Endodermal cell (in vitro differentiated cells): ENCODE measurements around the gene ANKZF1. TPM values are rescaled to one million over a fixed set of nuclear protein-coding genes. Genes with fewer than 3 reads are reported as not detected.

Experiments
- DNase-seq: peaks from one replicate; pipeline ENCODE4 v3.0.0-alpha.2; 2017
- H3K27ac ChIP-seq: 2 replicates; pipeline ENCODE4 v1.5.1; 2013; ENCODE audit warnings: mild to moderate bottlenecking, low read depth, low read length, moderate library complexity
- H3K27me3 ChIP-seq: 2 replicates; pipeline ENCODE4 v1.6.1; 2013; ENCODE audit warnings: mild to moderate bottlenecking, low read length, moderate library complexity; ENCODE audit not compliant: insufficient read depth, control insufficient read depth, poor library complexity, severe bottlenecking
- H3K36me3 ChIP-seq: 2 replicates; pipeline ENCODE4 v1.7.0; 2013; ENCODE audit warnings: mild to moderate bottlenecking, low read length, moderate library complexity; ENCODE audit not compliant: control insufficient read depth, insufficient read depth
- H3K4me1 ChIP-seq: one replicate; pipeline ENCODE4 v1.7.0; 2013; ENCODE audit warnings: low read length; ENCODE audit not compliant: control insufficient read depth, insufficient read depth
- H3K4me3 ChIP-seq: 2 replicates; pipeline ENCODE4 v1.5.1; 2013; ENCODE audit warnings: mild to moderate bottlenecking, low read length, moderate library complexity
- H3K9ac ChIP-seq: 2 replicates; pipeline ENCODE4 v1.6.1; 2013; ENCODE audit warnings: mild to moderate bottlenecking, low read length, moderate library complexity; ENCODE audit not compliant: poor library complexity, severe bottlenecking; ENCODE audit errors: extremely low read depth
- H3K9me3 ChIP-seq: 2 replicates; pipeline ENCODE4 v1.6.1; 2013; ENCODE audit warnings: mild to moderate bottlenecking, low read length, moderate library complexity; ENCODE audit not compliant: control insufficient read depth
- H3K27ac Mint-ChIP-seq: 2 replicates; pipeline ENCODE4 v1.8.0; 2020; ENCODE audit warnings: mixed read lengths
- H3K27me3 Mint-ChIP-seq: 2 replicates; pipeline ENCODE4 v1.8.0; 2021; ENCODE audit warnings: mild to moderate bottlenecking, mixed read lengths; ENCODE audit not compliant: insufficient read depth
- H3K36me3 Mint-ChIP-seq: 2 replicates; pipeline ENCODE4 v1.8.0; 2020; ENCODE audit warnings: low read depth, mixed read lengths
- H3K4me1 Mint-ChIP-seq: 2 replicates; pipeline ENCODE4 v1.8.0; 2020; ENCODE audit warnings: mixed read lengths
- H3K4me3 Mint-ChIP-seq: 2 replicates; pipeline ENCODE4 v1.8.0; 2020; ENCODE audit warnings: mild to moderate bottlenecking, moderate library complexity, mixed read lengths
- H3K9me3 Mint-ChIP-seq: 2 replicates; pipeline ENCODE4 v1.8.0; 2020; ENCODE audit warnings: mild to moderate bottlenecking, mixed read lengths
- CTCF ChIP-seq: fragments of 200-600 bp; sonication (generic); conservative IDR thresholded peaks from 2 replicates; pipeline ENCODE4 v1.5.0; 2021; ENCODE audit warnings: antibody characterized with exemption, mild to moderate bottlenecking
- WGBS, 2 experiments: methylation state at CpG; one replicate each; pipeline versions ENCODE4 v1.1.5 to v1.1.7; 2013; ENCODE audit warnings: missing lambda C conversion rate in 2 of 2, mixed read lengths in 1 of 2; ENCODE audit not compliant: insufficient coverage in 1 of 2, insufficient read length in 1 of 2; 5-methylcytosine and 5-hydroxymethylcytosine counted together
- total RNA-seq, 2 donors: library from RNA; stranded (reverse); fragmentation: NEBNext Ultra II Directional in 1 of 2; extraction: Animal tissue kit (Norgen Biotek cat#: 25700) in 1 of 2; gene quantifications; 2 replicates in 1 of 2; 3 replicates in 1 of 2; pipeline ENCODE4 v1.2.1, GENCODE V29; 2021

ANKZF1 gene
- total RNA-seq, 2 donors from 2014 or later: 50.9 to 56.3 TPM

- Mint-ChIP-seq H3K9me3 (no peaks in the 10 kb centered on the region), H3K27me3 (no peaks in the 10 kb centered on the region), H3K4me3 (no peak overlapping the region), H3K27ac (no peak overlapping the region), H3K36me3 (peaks cover 57% of the 10 kb centered on the region), H3K4me1 (peaks cover 17% of the 10 kb centered on the region)
- H3K4me3 ChIP-seq: no peak overlapping the region
- no peaks in the 10 kb centered on the region for H3K9me3 ChIP-seq
- H3K27ac ChIP-seq: no peak overlapping the region
- no peak for TF ChIP-seq CTCF
- H3K36me3 ChIP-seq: peaks cover 46% of the 10 kb centered on the region
- no peaks in the 10 kb centered on the region for H3K4me1 ChIP-seq
- H3K27me3 ChIP-seq: no peaks in the 10 kb centered on the region
- H3K9ac ChIP-seq: no peak overlapping the region
- 92 to 94% methylated on average over 4 to 19 of the region's 19 CpGs for WGBS, 2 experiments
- no peak for DNase-seq
Measured at GRCh38 chr2:219220652-219221402, 8.8 kb upstream of the ANKZF1 start.

GRCh38 chr2:219221957-219222518 lies 7.6 kb upstream of the ANKZF1 start:
- TF ChIP-seq CTCF: no peak
- no peak for DNase-seq
- H3K27ac Mint-ChIP-seq: no peak overlapping the region
- Histone ChIP-seq H3K27me3 (no peaks in the 10 kb centered on the region), H3K4me1 (no peaks in the 10 kb centered on the region), H3K36me3 (peaks cover 42% of the 10 kb centered on the region), H3K27ac (no peak overlapping the region), H3K4me3 (no peak overlapping the region), H3K9me3 (no peaks in the 10 kb centered on the region), H3K9ac (no peak overlapping the region)
- H3K36me3 Mint-ChIP-seq: peaks cover 54% of the 10 kb centered on the region
- peaks cover 12% of the 10 kb centered on the region for H3K4me1 Mint-ChIP-seq
- 94 to 98% methylated on average over 12 to 16 of the region's 16 CpGs for WGBS, 2 experiments
- no peaks in the 10 kb centered on the region for H3K27me3 Mint-ChIP-seq
- no peaks in the 10 kb centered on the region for H3K9me3 Mint-ChIP-seq
- no peak overlapping the region for H3K4me3 Mint-ChIP-seq

- TF ChIP-seq CTCF: no peak
- no peaks in the 10 kb centered on the region for H3K9me3 ChIP-seq
- no peak overlapping the region for H3K9ac ChIP-seq
- peaks cover 2% of the 10 kb centered on the region for H3K4me1 ChIP-seq
- H3K36me3 ChIP-seq: peaks cover 46% of the 10 kb centered on the region
- H3K36me3 Mint-ChIP-seq: peaks cover 55% of the 10 kb centered on the region
- H3K4me3 ChIP-seq: no peak overlapping the region
- no peaks in the 10 kb centered on the region for H3K27me3 Mint-ChIP-seq
- WGBS, 2 experiments: 94 to 96% methylated on average over 20 to 31 of the region's 31 CpGs
- no peak overlapping the region for H3K27ac ChIP-seq
- H3K27ac Mint-ChIP-seq: no peak overlapping the region
- no peaks in the 10 kb centered on the region for H3K9me3 Mint-ChIP-seq
- peaks cover 11% of the 10 kb centered on the region for H3K4me1 Mint-ChIP-seq
- H3K4me3 Mint-ChIP-seq: no peak overlapping the region
- no peaks in the 10 kb centered on the region for H3K27me3 ChIP-seq
- DNase-seq: no peak
Measured at GRCh38 chr2:219223831-219224610, 5.6 kb upstream of the ANKZF1 start.
